ENCODE results near the gene APOE. TPM values are rescaled to one million over a fixed set of nuclear protein-coding genes. Genes with fewer than 3 reads are reported as not detected.

The APOE gene
- total and polyA plus RNA-seq, 2 of the 13 experiments (the other 11 are each of a cell fraction or from before 2014, with no cell fraction given) = 1,328 to 1,470 TPM

GRCh38 chr19:44925114-44925891 is 19.7 kb downstream of the APOE start (continued):
- TF ChIP-seq CSRNP1 (CRISPR knock-in tag; IDR thresholded peaks at IDR 0.05) (peak; percentile 95), PHF21A (CRISPR knock-in tag; IDR thresholded peaks at IDR 0.05) (peak; percentile 99), PHF8 (CRISPR knock-in tag; IDR thresholded peaks at IDR 0.05) (peak; percentile 55), FOXK1 (CRISPR knock-in tag; IDR thresholded peaks at IDR 0.05; ENCODE audit: borderline replicate concordance, low read depth) (peak; percentile 97), U2AF1 (optimal IDR thresholded peaks at IDR 0.05; ENCODE audit: low read depth, low read length) (peak; percentile 32), ZNF619 (CRISPR knock-in tag; IDR thresholded peaks at IDR 0.05) (0 out of 2 replicates have a peak, but pooled peaks have one; percentile 61), ZNF382 (CRISPR knock-in tag; IDR thresholded peaks at IDR 0.05; ENCODE audit: borderline replicate concordance) (no peak), SRSF4 (IDR thresholded peaks at IDR 0.05; ENCODE audit: low read depth, low read length, poor library complexity, severe bottlenecking) (no peak), ZNF781 (CRISPR knock-in tag; IDR thresholded peaks at IDR 0.05; ENCODE audit: borderline replicate concordance, not compliant biosample characterization) (no peak), ZNF672 (CRISPR knock-in tag; IDR thresholded peaks at IDR 0.05) (no peak), ZNF547 (CRISPR knock-in tag; IDR thresholded peaks at IDR 0.05) (peak; percentile 70; the same call in 1 of the 2 replicates), ZKSCAN8 (CRISPR knock-in tag; IDR thresholded peaks at IDR 0.05; ENCODE audit: borderline replicate concordance) (peak; percentile 89; the same call in 1 of the 2 replicates), SMAD1 (CRISPR knock-in tag; IDR thresholded peaks at IDR 0.05; ENCODE audit: borderline replicate concordance, low read depth) (no peak), GTF3A (CRISPR knock-in tag; conservative IDR thresholded peaks at IDR 0.05) (no peak), JUN (CRISPR knock-in tag; IDR thresholded peaks at IDR 0.05) (peak; percentile 88), DMAP1 (CRISPR knock-in tag; IDR thresholded peaks at IDR 0.05) (peak; percentile 97), ZNF234 (CRISPR knock-in tag; conservative IDR thresholded peaks at IDR 0.05) (no peak), MEIS2 (CRISPR knock-in tag; IDR thresholded peaks at IDR 0.05) (peak; percentile 92), NR0B2 (CRISPR knock-in tag; IDR thresholded peaks at IDR 0.05) (peak; percentile 82), ZFP36 (IDR thresholded peaks at IDR 0.05; ENCODE audit: borderline replicate concordance, low read depth, low read length, partially characterized antibody) (no peak), HMG20B (CRISPR knock-in tag; conservative IDR thresholded peaks at IDR 0.05) (peak; percentile 87), ZNF260 (CRISPR knock-in tag; IDR thresholded peaks at IDR 0.05; ENCODE audit: borderline replicate concordance, low read depth) (no peak), TGIF2 (CRISPR knock-in tag; IDR thresholded peaks at IDR 0.05) (peak; percentile 91), MBD4 (IDR thresholded peaks at IDR 0.05; ENCODE audit: borderline replicate concordance, low read length) (no peak), IRX3 (CRISPR knock-in tag; IDR thresholded peaks at IDR 0.05; ENCODE audit: borderline replicate concordance, low read depth) (no peak), MLXIP (CRISPR knock-in tag; IDR thresholded peaks at IDR 0.05; ENCODE audit: borderline replicate concordance) (peak; percentile 92)

All from HepG2 (cell line).